SK-N-SH (cell line): ENCODE data around the gene CD300C. TPM values are rescaled to one million over a fixed set of nuclear protein-coding genes. Genes with fewer than 3 reads are reported as not detected.

Source experiments
- CTCF ChIA-PET: fragments of 300-600, 350-600 bp; formaldehyde crosslinking; extraction: SDS; loops from one replicate; lab custom pipeline; 2021; lab: Yijun Ruan, JAX
- POLR2A ChIA-PET: fragments of 350-600 bp; sonication (Branson Sonifier 250); formaldehyde crosslinking; extraction: SDS; loops from one replicate; lab custom pipeline; 2020; ENCODE audit warnings: antibody characterized with exemption, inconsistent platforms; lab: Yijun Ruan, JAX
- DNase-seq: peaks from one replicate; pipeline ENCODE4 v3.0.0; 2012
- H2AFZ ChIP-seq: fragments of 200-600 bp; sonication (generic); 2 replicates; pipeline ENCODE4 v1.8.1; 2016; ENCODE audit warnings: antibody characterized with exemption, mild to moderate bottlenecking, low read depth
- H3F3A ChIP-seq: fragments of 200-600 bp; sonication (generic); replicated peaks from 2 replicates; pipeline ENCODE3; 2016; ENCODE audit warnings: antibody characterized with exemption, mild to moderate bottlenecking; ENCODE audit not compliant: insufficient read depth
- H3K27ac ChIP-seq, 2 experiments: fragments of 200-500 bp in 1 of 2; fragments of 200-600 bp in 1 of 2; sonication (Bioruptor generic) in 1 of 2; sonication (generic), shearing (Covaris generic) in 1 of 2; 2 replicates each; pipeline versions ENCODE4 v1.5.1 to v1.6.1; 2014 to 2016; ENCODE audit warnings: low read depth in 2 of 2, inconsistent platforms in 1 of 2, low read length in 1 of 2, mild to moderate bottlenecking in 1 of 2, mixed read lengths in 1 of 2
- H3K27me3 ChIP-seq: fragments of 200-600 bp; sonication (generic), shearing (Covaris generic); 2 replicates; pipeline ENCODE4 v1.6.1; 2016; ENCODE audit warnings: mixed run types; ENCODE audit not compliant: insufficient read depth
- H3K36me3 ChIP-seq, 2 experiments: fragments of 200-500 bp in 1 of 2; fragments of 200-600 bp in 1 of 2; sonication (Bioruptor generic) in 1 of 2; sonication (generic) in 1 of 2; replicated peaks in 1 of 2; 2 replicates each; pipeline versions ENCODE3 to v1.5.1; 2014 to 2016; ENCODE audit warnings: low read length in 1 of 2, mild to moderate bottlenecking in 1 of 2; ENCODE audit not compliant: insufficient read depth in 2 of 2, control insufficient read depth in 1 of 2
- H3K4me1 ChIP-seq, 2 experiments: fragments of 200-500 bp in 1 of 2; fragments of 200-600 bp in 1 of 2; sonication (Bioruptor generic) in 1 of 2; sonication (generic), shearing (Covaris generic) in 1 of 2; 2 replicates each; pipeline versions ENCODE4 v1.5.1 to v1.6.1; 2014 to 2016; ENCODE audit warnings: low read depth in 1 of 2, low read length in 1 of 2, mixed run types in 1 of 2; ENCODE audit not compliant: insufficient read depth in 2 of 2, control insufficient read depth in 1 of 2
- H3K4me2 ChIP-seq: fragments of 200-600 bp; sonication (generic), shearing (Covaris generic); 2 replicates; pipeline ENCODE4 v1.6.1; 2017; ENCODE audit warnings: mixed run types
- H3K4me3 ChIP-seq, 2 experiments: fragments of 200-500 bp in 1 of 2; fragments of 200-600 bp in 1 of 2; sonication (Bioruptor generic) in 1 of 2; sonication (generic), shearing (Covaris generic) in 1 of 2; 2 replicates each; pipeline versions ENCODE4 v1.5.1 to v1.8.1; 2014 to 2016; ENCODE audit warnings: low read depth in 2 of 2, inconsistent platforms in 1 of 2, low read length in 1 of 2, mild to moderate bottlenecking in 1 of 2, mixed read lengths in 1 of 2, moderate library complexity in 1 of 2
- H3K79me2 ChIP-seq: fragments of 200-600 bp; sonication (generic); 2 replicates; pipeline ENCODE4 v1.8.1; 2017; ENCODE audit warnings: mild to moderate bottlenecking; ENCODE audit not compliant: insufficient read depth
- H3K9ac ChIP-seq: fragments of 200-600 bp; sonication (generic); 2 replicates; pipeline ENCODE4 v1.6.1; 2017; ENCODE audit warnings: mixed run types
- H3K9me2 ChIP-seq: fragments of 200-600 bp; sonication (generic); 2 replicates; pipeline ENCODE4 v1.6.1; 2017; ENCODE audit warnings: mixed run types
- H3K9me3 ChIP-seq: fragments of 200-600 bp; sonication (generic); 2 replicates; pipeline ENCODE4 v1.6.1; 2017; ENCODE audit warnings: mixed run types, mild to moderate bottlenecking, moderate library complexity
- H4K20me1 ChIP-seq: fragments of 200-600 bp; sonication (generic); 2 replicates; pipeline ENCODE4 v1.6.1; 2017; ENCODE audit warnings: mild to moderate bottlenecking, mixed run types; ENCODE audit not compliant: insufficient read depth
- CHD2 ChIP-seq: fragments of 150-350 bp; IDR thresholded peaks from 2 replicates; pipeline ENCODE4 v1.6.1; 2018; ENCODE audit warnings: low read length; ENCODE audit not compliant: partially characterized antibody
- CTCF ChIP-seq: fragments of 200-600 bp; sonication (generic); IDR thresholded peaks from 2 replicates; pipeline ENCODE4 v1.6.1; 2017; ENCODE audit warnings: antibody characterized with exemption, mild to moderate bottlenecking, moderate library complexity
- FOSL2 ChIP-seq: IDR thresholded peaks from 2 replicates; pipeline ENCODE4 v1.4.0; 2012; ENCODE audit warnings: low read depth, mild to moderate bottlenecking, moderate library complexity, borderline replicate concordance
- FOXM1 ChIP-seq: IDR thresholded peaks from 2 replicates; pipeline ENCODE4 v1.4.0; 2012; ENCODE audit warnings: low read depth, mild to moderate bottlenecking
- GATA2 ChIP-seq: sonication (generic); formaldehyde crosslinking; IDR thresholded peaks from 2 replicates; pipeline ENCODE4 v1.5.0; 2020; ENCODE audit warnings: mild to moderate bottlenecking, missing genetic modification reagents
- IRF3 ChIP-seq: fragments of 150-350 bp; IDR thresholded peaks from 2 replicates; pipeline ENCODE4 v1.6.1; 2016; ENCODE audit warnings: mild to moderate bottlenecking, low read depth, low read length
- JUND ChIP-seq: IDR thresholded peaks from 2 replicates; pipeline ENCODE4 v1.4.0; 2012
- POLR2AphosphoS5 ChIP-seq: IDR thresholded peaks from 2 replicates; pipeline ENCODE4 v1.6.1; 2012; ENCODE audit warnings: low read depth, low read length
- RAD21 ChIP-seq: IDR thresholded peaks from 2 replicates; pipeline ENCODE4 v1.6.1; 2012; ENCODE audit warnings: mild to moderate bottlenecking, low read length
- RCOR1 ChIP-seq: fragments of 150-350 bp; IDR thresholded peaks from 2 replicates; pipeline ENCODE4 v1.6.1; 2017; ENCODE audit warnings: antibody characterized with exemption, low read length
- SIN3A ChIP-seq: IDR thresholded peaks from 2 replicates; pipeline ENCODE4 v1.6.1; 2012; ENCODE audit warnings: low read depth, mild to moderate bottlenecking, low read length, moderate library complexity, borderline replicate concordance
- USF2 ChIP-seq: fragments of 150-350 bp; IDR thresholded peaks from 2 replicates; pipeline ENCODE4 v1.6.1; 2017; ENCODE audit warnings: antibody characterized with exemption, low read length, low read depth, borderline replicate concordance
- WGBS: methylation state at CpG from one replicate; pipeline ENCODE4 v1.1.6; 2017; ENCODE audit warnings: low lambda C conversion rate; 5-methylcytosine and 5-hydroxymethylcytosine counted together
- polyA plus RNA-seq, 3 experiments: library from polyadenylated mRNA; depleted of rRNA; stranded (reverse); fragments of >200 nt; gene quantifications; 2 replicates each; pipeline ENCODE4 v1.2.3, GENCODE V29; 2012

CD300C gene
- polyA plus RNA-seq, 1 of the 3 experiments (the other 2 are of a cell fraction), result not detected

GRCh38 chr17:74547264-74547663 is 1.3 kb upstream of the CD300C start:
- H2AFZ ChIP-seq, result no peak overlapping the region
- H4K20me1 ChIP-seq, result no peaks in the 10 kb centered on the region
- 39% methylated on average over 7 of the region's 7 CpGs for WGBS
- H3K9ac ChIP-seq, result no peak overlapping the region
- H3K4me3 ChIP-seq, result no peak overlapping the region
- ChIA-PET POLR2A (no interaction called here), CTCF (no interaction called here)
- no peak for DNase-seq
- H3K27ac ChIP-seq, result no peak overlapping the region
- no peaks in the 10 kb centered on the region for H3K79me2 ChIP-seq
- H3K4me1 ChIP-seq, result no peaks in the 10 kb centered on the region
- no peak overlapping the region for H3K4me2 ChIP-seq
- H3K27me3 ChIP-seq, result no peaks in the 10 kb centered on the region
- H3F3A ChIP-seq, result no peaks in the 10 kb centered on the region
- H3K36me3 ChIP-seq, result no peaks in the 10 kb centered on the region
- no peaks in the 10 kb centered on the region for H3K9me2 ChIP-seq
- H3K9me3 ChIP-seq, result peaks cover 6% of the 10 kb centered on the region; the same call in 1 of the 2 replicates
- TF ChIP-seq JUND (no peak), FOSL2 (no peak), IRF3 (no peak), CHD2 (no peak), GATA2 (CRISPR knock-in tag) (no peak), FOXM1 (no peak), RCOR1 (no peak), SIN3A (no peak), POLR2AphosphoS5 (no peak), USF2 (no peak), CTCF (no peak)

- 59% methylated on average over 7 of the region's 7 CpGs for WGBS
- Histone ChIP-seq H3K4me1 (no peaks in the 10 kb centered on the region), H4K20me1 (no peaks in the 10 kb centered on the region), H3K4me2 (no peak overlapping the region), H3K4me3 (no peak overlapping the region), H3K9me2 (no peaks in the 10 kb centered on the region), H2AFZ (no peak overlapping the region), H3K36me3 (no peaks in the 10 kb centered on the region), H3K9ac (no peak overlapping the region), H3K79me2 (no peaks in the 10 kb centered on the region), H3K27me3 (no peaks in the 10 kb centered on the region), H3F3A (no peaks in the 10 kb centered on the region), H3K27ac (no peak overlapping the region), H3K9me3 (peaks cover 6% of the 10 kb centered on the region; the same call in 1 of the 2 replicates)
- ChIA-PET CTCF (interaction anchor here (0.9 to 1.5 kb wide), 3 partner anchors 13 to 53 kb away, joined by 3 to 10 read pairs (median 4); partner anchors contain the start of gene CD300H), POLR2A (no interaction called here)
- no peak for DNase-seq
- TF ChIP-seq RAD21, result no peak
Measured at GRCh38 chr17:74546586-74546985, 671 bp upstream of the CD300C start.
